ENCODE results near the gene ELMO3. TPM values are rescaled to one million over a fixed set of nuclear protein-coding genes. Genes with fewer than 3 reads are reported as not detected.

The ELMO3 gene
- total and polyA plus RNA-seq, 2 of the 13 experiments (the other 11 are each of a cell fraction or from before 2014, with no cell fraction given), result 2.6 to 4.0 TPM

DNA sequence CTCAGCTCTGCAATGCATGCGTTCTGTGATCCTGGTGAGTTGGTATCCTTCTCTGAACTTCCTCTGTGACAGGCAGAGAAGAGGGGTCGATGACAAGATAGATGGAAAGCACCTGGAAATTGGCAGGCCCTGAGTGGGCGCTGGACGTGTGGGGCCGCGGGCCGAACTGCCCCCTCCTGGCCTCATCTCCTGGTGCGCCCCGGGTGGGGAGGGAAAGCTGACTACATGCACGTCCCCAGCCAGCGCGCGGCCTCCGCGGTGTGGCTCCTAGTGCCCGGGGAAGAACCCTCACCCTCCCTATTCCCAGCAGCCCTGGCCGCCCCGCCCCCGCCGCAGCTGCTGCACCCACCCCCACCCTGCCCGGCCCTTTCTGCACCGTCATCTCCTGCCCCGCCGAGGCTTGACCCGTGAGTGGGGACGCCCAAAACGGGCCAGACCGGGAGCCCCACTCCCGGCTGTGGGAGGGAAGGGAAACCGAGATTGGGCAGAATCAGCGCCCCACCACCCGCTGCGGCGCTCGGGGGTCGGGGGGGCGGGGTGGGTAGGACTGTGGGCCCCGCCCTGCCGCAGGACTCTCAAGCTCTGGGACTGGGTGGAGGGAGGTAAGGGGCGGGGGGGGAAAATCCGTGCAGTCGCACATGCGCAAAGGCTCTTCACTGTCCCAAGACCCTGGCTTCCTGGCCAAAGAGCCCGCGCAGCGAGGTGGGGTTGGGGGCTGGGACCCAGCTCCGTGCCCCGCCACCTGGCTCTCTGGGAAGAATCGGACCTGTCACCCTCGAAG lies 28.6 kb upstream of the ELMO3 start, which contains the start of gene NOL3 (continued):
- TF ChIP-seq, protein P1, sequence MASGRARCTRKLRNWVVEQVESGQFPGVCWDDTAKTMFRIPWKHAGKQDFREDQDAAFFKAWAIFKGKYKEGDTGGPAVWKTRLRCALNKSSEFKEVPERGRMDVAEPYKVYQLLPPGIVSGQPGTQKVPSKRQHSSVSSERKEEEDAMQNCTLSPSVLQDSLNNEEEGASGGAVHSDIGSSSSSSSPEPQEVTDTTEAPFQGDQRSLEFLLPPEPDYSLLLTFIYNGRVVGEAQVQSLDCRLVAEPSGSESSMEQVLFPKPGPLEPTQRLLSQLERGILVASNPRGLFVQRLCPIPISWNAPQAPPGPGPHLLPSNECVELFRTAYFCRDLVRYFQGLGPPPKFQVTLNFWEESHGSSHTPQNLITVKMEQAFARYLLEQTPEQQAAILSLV (CRISPR knock-in tag; IDR thresholded peaks at IDR 0.05; ENCODE audit: borderline replicate concordance), result peak; percentile 75; the same call in 1 of the 2 replicates
- TF ChIP-seq KDM3A (CRISPR knock-in tag; IDR thresholded peaks at IDR 0.05; ENCODE audit: low read depth) (no peak; the same call in 1 of the 2 replicates), ZNF343 (CRISPR knock-in tag; IDR thresholded peaks at IDR 0.05) (no peak), RORA (CRISPR knock-in tag; IDR thresholded peaks at IDR 0.05) (no peak), TBX3 (IDR thresholded peaks at IDR 0.05; ENCODE audit: borderline replicate concordance) (no peak), ZNF510 (CRISPR knock-in tag; IDR thresholded peaks at IDR 0.05; ENCODE audit: low read depth) (no peak), FOXJ3 (CRISPR knock-in tag; IDR thresholded peaks at IDR 0.05; ENCODE audit: borderline replicate concordance) (no peak), SOX13 (IDR thresholded peaks at IDR 0.05) (no peak), SOX13 (CRISPR knock-in tag; conservative IDR thresholded peaks at IDR 0.05 in 1 of 2, IDR thresholded peaks at IDR 0.05 in 1 of 2) (no peak), ADNP (CRISPR knock-in tag; IDR thresholded peaks at IDR 0.05) (no peak), ZNF546 (CRISPR knock-in tag; conservative IDR thresholded peaks at IDR 0.05) (no peak), ZNF543 (CRISPR knock-in tag; IDR thresholded peaks at IDR 0.05) (0 out of 2 replicates have a peak, but pooled peaks have one; percentile 5), SIX1 (CRISPR knock-in tag; IDR thresholded peaks at IDR 0.05; ENCODE audit: borderline replicate concordance) (no peak), CAMTA2 (CRISPR knock-in tag; IDR thresholded peaks at IDR 0.05; ENCODE audit: borderline replicate concordance) (no peak), DMAP1 (CRISPR knock-in tag; IDR thresholded peaks at IDR 0.05) (peak; percentile 78), JUNB (CRISPR knock-in tag; IDR thresholded peaks at IDR 0.05; ENCODE audit: borderline replicate concordance) (no peak), POLR2G (IDR thresholded peaks at IDR 0.05; ENCODE audit: low read depth, low read length) (peak; percentile 79)
- TF ChIP-seq, protein P2, sequence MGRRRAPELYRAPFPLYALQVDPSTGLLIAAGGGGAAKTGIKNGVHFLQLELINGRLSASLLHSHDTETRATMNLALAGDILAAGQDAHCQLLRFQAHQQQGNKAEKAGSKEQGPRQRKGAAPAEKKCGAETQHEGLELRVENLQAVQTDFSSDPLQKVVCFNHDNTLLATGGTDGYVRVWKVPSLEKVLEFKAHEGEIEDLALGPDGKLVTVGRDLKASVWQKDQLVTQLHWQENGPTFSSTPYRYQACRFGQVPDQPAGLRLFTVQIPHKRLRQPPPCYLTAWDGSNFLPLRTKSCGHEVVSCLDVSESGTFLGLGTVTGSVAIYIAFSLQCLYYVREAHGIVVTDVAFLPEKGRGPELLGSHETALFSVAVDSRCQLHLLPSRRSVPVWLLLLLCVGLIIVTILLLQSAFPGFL (CRISPR knock-in tag; IDR thresholded peaks at IDR 0.05), result no peak
- TF ChIP-seq, protein P3, sequence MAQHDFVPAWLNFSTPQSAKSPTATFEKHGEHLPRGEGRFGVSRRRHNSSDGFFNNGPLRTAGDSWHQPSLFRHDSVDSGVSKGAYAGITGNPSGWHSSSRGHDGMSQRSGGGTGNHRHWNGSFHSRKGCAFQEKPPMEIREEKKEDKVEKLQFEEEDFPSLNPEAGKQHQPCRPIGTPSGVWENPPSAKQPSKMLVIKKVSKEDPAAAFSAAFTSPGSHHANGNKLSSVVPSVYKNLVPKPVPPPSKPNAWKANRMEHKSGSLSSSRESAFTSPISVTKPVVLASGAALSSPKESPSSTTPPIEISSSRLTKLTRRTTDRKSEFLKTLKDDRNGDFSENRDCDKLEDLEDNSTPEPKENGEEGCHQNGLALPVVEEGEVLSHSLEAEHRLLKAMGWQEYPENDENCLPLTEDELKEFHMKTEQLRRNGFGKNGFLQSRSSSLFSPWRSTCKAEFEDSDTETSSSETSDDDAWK (CRISPR knock-in tag; IDR thresholded peaks at IDR 0.05), result no peak
- TF ChIP-seq, protein P4, sequence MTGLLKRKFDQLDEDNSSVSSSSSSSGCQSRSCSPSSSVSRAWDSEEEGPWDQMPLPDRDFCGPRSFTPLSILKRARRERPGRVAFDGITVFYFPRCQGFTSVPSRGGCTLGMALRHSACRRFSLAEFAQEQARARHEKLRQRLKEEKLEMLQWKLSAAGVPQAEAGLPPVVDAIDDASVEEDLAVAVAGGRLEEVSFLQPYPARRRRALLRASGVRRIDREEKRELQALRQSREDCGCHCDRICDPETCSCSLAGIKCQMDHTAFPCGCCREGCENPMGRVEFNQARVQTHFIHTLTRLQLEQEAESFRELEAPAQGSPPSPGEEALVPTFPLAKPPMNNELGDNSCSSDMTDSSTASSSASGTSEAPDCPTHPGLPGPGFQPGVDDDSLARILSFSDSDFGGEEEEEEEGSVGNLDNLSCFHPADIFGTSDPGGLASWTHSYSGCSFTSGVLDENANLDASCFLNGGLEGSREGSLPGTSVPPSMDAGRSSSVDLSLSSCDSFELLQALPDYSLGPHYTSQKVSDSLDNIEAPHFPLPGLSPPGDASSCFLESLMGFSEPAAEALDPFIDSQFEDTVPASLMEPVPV (CRISPR knock-in tag; IDR thresholded peaks at IDR 0.05), result peak; percentile 80
- TF ChIP-seq, protein P5, sequence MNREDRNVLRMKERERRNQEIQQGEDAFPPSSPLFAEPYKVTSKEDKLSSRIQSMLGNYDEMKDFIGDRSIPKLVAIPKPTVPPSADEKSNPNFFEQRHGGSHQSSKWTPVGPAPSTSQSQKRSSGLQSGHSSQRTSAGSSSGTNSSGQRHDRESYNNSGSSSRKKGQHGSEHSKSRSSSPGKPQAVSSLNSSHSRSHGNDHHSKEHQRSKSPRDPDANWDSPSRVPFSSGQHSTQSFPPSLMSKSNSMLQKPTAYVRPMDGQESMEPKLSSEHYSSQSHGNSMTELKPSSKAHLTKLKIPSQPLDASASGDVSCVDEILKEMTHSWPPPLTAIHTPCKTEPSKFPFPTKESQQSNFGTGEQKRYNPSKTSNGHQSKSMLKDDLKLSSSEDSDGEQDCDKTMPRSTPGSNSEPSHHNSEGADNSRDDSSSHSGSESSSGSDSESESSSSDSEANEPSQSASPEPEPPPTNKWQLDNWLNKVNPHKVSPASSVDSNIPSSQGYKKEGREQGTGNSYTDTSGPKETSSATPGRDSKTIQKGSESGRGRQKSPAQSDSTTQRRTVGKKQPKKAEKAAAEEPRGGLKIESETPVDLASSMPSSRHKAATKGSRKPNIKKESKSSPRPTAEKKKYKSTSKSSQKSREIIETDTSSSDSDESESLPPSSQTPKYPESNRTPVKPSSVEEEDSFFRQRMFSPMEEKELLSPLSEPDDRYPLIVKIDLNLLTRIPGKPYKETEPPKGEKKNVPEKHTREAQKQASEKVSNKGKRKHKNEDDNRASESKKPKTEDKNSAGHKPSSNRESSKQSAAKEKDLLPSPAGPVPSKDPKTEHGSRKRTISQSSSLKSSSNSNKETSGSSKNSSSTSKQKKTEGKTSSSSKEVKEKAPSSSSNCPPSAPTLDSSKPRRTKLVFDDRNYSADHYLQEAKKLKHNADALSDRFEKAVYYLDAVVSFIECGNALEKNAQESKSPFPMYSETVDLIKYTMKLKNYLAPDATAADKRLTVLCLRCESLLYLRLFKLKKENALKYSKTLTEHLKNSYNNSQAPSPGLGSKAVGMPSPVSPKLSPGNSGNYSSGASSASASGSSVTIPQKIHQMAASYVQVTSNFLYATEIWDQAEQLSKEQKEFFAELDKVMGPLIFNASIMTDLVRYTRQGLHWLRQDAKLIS (CRISPR knock-in tag; IDR thresholded peaks at IDR 0.05), result no peak

All from HepG2 (cell line).